GM06990 (cell line): ENCODE measurements around the gene CRYBA4.

Source experiments
- DNase-seq: peaks from one replicate; pipeline ENCODE4 v3.0.0-alpha.2; 2011; ENCODE audit not compliant: insufficient read length; ENCODE audit errors: extremely low read depth
- H3K27me3 ChIP-seq: replicated peaks from 2 replicates; pipeline ENCODE4 v1.6.0; 2011; ENCODE audit warnings: low read length; ENCODE audit not compliant: control insufficient read depth, insufficient read depth
- H3K36me3 ChIP-seq: 2 replicates; pipeline ENCODE4 v1.5.1; 2011; ENCODE audit warnings: low read length; ENCODE audit not compliant: control insufficient read depth, insufficient read depth
- H3K4me3 ChIP-seq: replicated peaks from 2 replicates; pipeline ENCODE4 v1.5.1; 2011; ENCODE audit warnings: low read depth, mild to moderate bottlenecking, control low read depth, low read length
- TF ChIP-seq, protein P1 (sequence below): IDR thresholded peaks from 2 replicates; pipeline ENCODE4 v1.5.1; 2011; ENCODE audit warnings: low read length, control low read depth, mild to moderate bottlenecking, inconsistent platforms; ENCODE audit not compliant: insufficient read depth, poor library complexity, severe bottlenecking

The CRYBA4 gene

DNA sequence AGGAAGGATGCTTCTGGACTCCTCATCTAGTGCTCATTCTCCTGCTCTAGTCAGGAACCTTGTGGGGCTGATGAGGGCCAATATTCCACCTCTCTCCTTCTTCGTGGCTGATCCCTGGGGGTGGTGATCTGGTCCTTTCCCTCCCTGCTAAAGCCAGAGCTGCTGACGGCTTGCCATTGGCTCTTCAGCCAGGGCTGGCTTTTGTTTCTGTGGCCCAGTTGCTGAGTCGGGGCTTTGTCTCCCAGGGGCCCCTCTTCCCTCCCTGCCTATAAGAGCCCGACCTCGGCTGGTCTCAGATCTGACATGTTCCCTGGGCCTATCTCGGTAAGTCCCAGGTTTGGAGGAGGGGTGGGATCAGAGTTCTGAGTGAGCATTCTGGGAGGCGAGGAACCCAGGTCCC lies at the start of gene CRYBA4:
CRYBA4 (plus strand) TSS at position 301 of the 400 bp plus-strand sequence. CDS start 634 bp downstream, outside the sequence.
- no peak for DNase-seq
- no peak within 1 kb of the TSS for H3K4me3 ChIP-seq
- H3K36me3 ChIP-seq = no peaks in the 10 kb centered on the region
- no peaks in the 10 kb centered on the region for H3K27me3 ChIP-seq
- TF ChIP-seq, protein P1, sequence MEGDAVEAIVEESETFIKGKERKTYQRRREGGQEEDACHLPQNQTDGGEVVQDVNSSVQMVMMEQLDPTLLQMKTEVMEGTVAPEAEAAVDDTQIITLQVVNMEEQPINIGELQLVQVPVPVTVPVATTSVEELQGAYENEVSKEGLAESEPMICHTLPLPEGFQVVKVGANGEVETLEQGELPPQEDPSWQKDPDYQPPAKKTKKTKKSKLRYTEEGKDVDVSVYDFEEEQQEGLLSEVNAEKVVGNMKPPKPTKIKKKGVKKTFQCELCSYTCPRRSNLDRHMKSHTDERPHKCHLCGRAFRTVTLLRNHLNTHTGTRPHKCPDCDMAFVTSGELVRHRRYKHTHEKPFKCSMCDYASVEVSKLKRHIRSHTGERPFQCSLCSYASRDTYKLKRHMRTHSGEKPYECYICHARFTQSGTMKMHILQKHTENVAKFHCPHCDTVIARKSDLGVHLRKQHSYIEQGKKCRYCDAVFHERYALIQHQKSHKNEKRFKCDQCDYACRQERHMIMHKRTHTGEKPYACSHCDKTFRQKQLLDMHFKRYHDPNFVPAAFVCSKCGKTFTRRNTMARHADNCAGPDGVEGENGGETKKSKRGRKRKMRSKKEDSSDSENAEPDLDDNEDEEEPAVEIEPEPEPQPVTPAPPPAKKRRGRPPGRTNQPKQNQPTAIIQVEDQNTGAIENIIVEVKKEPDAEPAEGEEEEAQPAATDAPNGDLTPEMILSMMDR = no peak

DNA sequence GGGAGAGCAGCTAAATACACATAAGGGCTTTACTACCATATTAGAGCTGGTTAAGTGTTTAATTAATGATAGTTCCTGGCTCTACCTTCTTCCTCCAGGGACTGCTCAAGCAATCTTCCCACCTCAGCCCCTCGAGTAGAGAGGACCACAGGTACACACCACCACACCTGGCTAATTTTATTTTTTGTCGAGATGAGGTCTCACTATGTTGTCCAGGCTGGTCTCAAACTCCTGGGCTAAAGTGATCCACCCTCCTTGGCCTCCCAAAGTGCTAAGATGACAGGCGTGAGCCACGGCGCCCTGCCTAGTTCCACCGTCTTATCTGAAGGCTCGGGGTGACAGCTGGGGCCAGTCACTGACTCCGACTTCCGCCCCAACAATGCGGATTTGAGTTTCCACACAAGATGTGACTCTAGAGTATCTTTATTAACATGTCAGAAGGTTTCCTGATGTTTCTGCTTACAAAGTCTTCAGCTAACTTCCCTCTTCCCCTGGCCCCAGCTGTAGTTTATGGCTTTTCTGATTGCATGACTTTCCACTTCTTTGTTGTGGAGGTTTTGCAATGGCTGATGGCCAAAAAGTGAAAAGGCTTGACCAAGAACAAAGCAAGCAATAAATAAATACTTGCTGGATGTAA lies 48.6 kb upstream of the CRYBA4 start:
- H3K36me3 ChIP-seq = peaks cover 1% of the 10 kb centered on the region
- DNase-seq = no peak
- H3K4me3 ChIP-seq = no peak overlapping the region
- no peaks in the 10 kb centered on the region for H3K27me3 ChIP-seq
- TF ChIP-seq, protein P1 = no peak

DNA sequence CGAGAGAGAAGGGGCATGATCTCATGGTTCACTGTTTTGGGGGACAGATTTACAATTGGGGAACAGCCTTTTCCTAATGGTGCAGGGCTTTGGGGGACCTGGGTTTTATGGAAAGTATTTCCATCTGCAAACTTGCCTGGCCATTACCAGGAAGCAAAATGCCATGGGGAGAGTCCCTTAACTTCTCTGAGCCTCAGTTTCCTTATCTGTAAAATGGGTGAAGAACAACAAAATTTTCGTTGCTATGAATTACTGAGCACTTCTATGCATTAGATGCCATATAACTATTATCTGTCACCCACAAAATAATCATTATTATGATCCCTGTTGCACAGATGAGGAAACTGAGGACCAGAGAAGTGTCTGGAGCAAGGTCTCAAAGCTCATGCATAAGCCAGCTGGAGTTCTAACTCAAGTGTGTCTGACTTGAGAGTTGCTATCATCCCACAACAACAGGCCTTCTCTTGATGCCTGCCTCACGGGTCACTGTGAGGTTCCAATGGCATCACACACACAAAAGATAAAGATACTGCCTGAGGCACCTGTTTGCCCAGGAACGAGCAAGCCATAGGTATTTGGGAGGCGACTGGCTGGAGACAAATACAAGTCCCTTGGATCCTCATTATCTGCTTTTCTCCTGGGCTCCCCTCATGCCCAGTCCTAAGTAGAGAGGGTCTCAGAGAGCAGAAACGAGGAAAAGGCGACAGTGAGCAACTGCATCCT lies 47.6 kb upstream of the CRYBA4 start:
- Histone ChIP-seq H3K27me3 (no peaks in the 10 kb centered on the region), H3K36me3 (peaks cover 1% of the 10 kb centered on the region)
- TF ChIP-seq, protein P1 = no peak

DNA sequence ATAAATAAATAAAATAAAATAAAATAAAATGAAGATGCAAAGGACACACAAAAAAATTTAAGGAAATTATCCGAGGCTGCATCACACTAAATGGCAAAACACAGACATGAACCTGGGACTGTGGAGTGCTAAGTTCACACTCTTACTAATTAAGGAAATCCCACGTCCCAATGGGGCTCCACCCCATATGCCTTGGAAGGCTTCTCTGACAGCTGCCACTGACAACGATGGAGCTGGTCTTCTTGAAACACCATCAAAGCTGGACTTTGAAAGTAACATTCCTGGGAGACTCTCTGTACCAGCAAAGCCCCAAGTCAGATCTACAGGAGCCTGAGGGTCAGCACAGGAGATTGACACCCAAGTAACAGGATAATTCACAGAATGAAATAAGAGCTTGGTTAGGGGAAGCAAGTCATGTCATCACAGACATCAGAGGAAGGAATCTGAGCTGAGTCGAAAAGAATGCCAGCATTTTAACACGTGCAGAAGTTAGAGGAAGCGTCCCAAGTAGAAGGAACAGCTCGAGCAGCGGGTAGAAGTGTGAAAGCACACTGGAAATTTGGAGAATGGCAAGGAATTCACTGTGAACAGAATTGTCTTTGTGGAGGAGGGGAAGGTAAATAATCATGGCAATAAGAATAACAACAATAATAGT lies 45.6 kb upstream of the CRYBA4 start:
- Histone ChIP-seq H3K36me3 (no peaks in the 10 kb centered on the region; the same call in 1 of the 2 replicates), H3K4me3 (no peak overlapping the region), H3K27me3 (no peaks in the 10 kb centered on the region)
- DNase-seq = no peak
- TF ChIP-seq, protein P1 = no peak

More for the DNA sequence above, 47.6 kb upstream of the CRYBA4 start:
- no peak overlapping the region for H3K4me3 ChIP-seq
- DNase-seq = no peak

DNA sequence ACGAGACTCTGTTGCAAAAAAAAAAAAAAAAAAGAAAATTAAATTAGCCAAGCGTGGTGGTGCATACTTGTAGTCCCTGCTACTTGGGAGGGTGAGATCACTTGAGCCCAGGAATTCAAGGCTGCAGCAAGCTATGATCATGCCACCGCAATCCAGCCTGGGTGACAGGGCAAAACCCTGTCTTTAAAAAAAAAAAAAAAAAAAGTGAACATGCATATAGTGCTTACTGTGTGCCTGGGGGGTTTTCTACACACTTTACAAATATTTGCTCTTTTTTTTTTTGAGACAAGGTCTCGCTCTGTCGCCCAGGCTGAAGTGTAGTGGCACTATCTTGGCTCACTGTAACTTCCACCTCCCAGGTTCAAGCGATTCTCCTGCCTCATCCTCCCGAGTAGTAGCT lies 44.7 kb upstream of the CRYBA4 start:
- TF ChIP-seq, protein P1 = no peak

More for the DNA sequence above, 44.7 kb upstream of the CRYBA4 start:
- no peaks in the 10 kb centered on the region for H3K27me3 ChIP-seq
- no peak for DNase-seq
- no peaks in the 10 kb centered on the region; the same call in 1 of the 2 replicates for H3K36me3 ChIP-seq
- no peak overlapping the region for H3K4me3 ChIP-seq
